CD14-positive monocyte (primary cell): ENCODE results near the gene FIGN. TPM values are rescaled to one million over a fixed set of nuclear protein-coding genes. Genes with fewer than 3 reads are reported as not detected.

Source experiments
- DNase-seq, 3 donors: peaks; one replicate each; pipeline ENCODE4 v3.0.0-alpha.2; 2011 to 2022
- H2AFZ ChIP-seq: 2 replicates; pipeline ENCODE4 v1.6.0; 2012; ENCODE audit warnings: mild to moderate bottlenecking, low read depth, low read length, inconsistent platforms; ENCODE audit not compliant: insufficient read depth, poor library complexity, severe bottlenecking
- H3K27ac ChIP-seq, 2 donors: 1 replicate in 1 of 2; 2 replicates in 1 of 2; pipeline ENCODE4 v1.5.1; 2012 to 2013; ENCODE audit warnings: low read length in 2 of 2, control low read depth in 1 of 2, inconsistent platforms in 1 of 2, low read depth in 1 of 2, mild to moderate bottlenecking in 1 of 2
- H3K27me3 ChIP-seq, 2 donors: one replicate each; pipeline versions ENCODE4 v1.6.0 to v1.6.1; 2011 to 2013; ENCODE audit warnings: low read length in 2 of 2; ENCODE audit not compliant: control insufficient read depth in 2 of 2, insufficient read depth in 2 of 2
- H3K36me3 ChIP-seq, 2 donors: replicated peaks in 1 of 2; 1 replicate in 1 of 2; 2 replicates in 1 of 2; pipeline versions ENCODE4 v1.5.1 to v1.6.1; 2012 to 2013; ENCODE audit warnings: low read length in 2 of 2, control low read depth in 1 of 2, inconsistent platforms in 1 of 2, mild to moderate bottlenecking in 1 of 2; ENCODE audit not compliant: insufficient read depth in 2 of 2, control insufficient read depth in 1 of 2
- H3K4me1 ChIP-seq, 2 donors: 1 replicate in 1 of 2; 2 replicates in 1 of 2; pipeline versions ENCODE4 v1.5.1 to v1.6.1; 2012 to 2013; ENCODE audit warnings: low read length in 2 of 2, control low read depth in 1 of 2, inconsistent platforms in 1 of 2, mild to moderate bottlenecking in 1 of 2, moderate library complexity in 1 of 2; ENCODE audit not compliant: insufficient read depth in 2 of 2, control insufficient read depth in 1 of 2
- H3K4me2 ChIP-seq: replicated peaks from 2 replicates; pipeline ENCODE3; 2012; ENCODE audit warnings: low read length, moderate library complexity, mild to moderate bottlenecking; ENCODE audit not compliant: poor library complexity, severe bottlenecking; ENCODE audit errors: extremely low read depth
- H3K4me3 ChIP-seq, 3 experiments: fragments of 200-600 bp in 1 of 3; sonication (generic) in 1 of 3; replicated peaks in 1 of 3; 1 replicate in 2 of 3; 2 replicates in 1 of 3; pipeline ENCODE4 v1.5.1; 2011 to 2013; ENCODE audit warnings: low read length in 3 of 3, mild to moderate bottlenecking in 3 of 3, control low read depth in 2 of 3, low read depth in 2 of 3, inconsistent platforms in 1 of 3, moderate library complexity in 1 of 3
- H3K79me2 ChIP-seq: 2 replicates; pipeline ENCODE4 v1.6.0; 2012; ENCODE audit warnings: mild to moderate bottlenecking, control low read depth, inconsistent platforms, low read length, moderate library complexity; ENCODE audit not compliant: insufficient read depth
- H3K9ac ChIP-seq: 2 replicates; pipeline ENCODE4 v1.6.0; 2017; ENCODE audit warnings: low read length, mild to moderate bottlenecking; ENCODE audit not compliant: insufficient read depth, poor library complexity, severe bottlenecking
- H3K9me3 ChIP-seq, 2 donors: replicated peaks in 1 of 2; 1 replicate in 1 of 2; 2 replicates in 1 of 2; pipeline versions ENCODE4 v1.5.1 to v1.6.1; 2012 to 2013; ENCODE audit warnings: low read length in 2 of 2, control low read depth in 1 of 2; ENCODE audit not compliant: control insufficient read depth in 1 of 2, insufficient read depth in 1 of 2
- H4K20me1 ChIP-seq: 2 replicates; pipeline ENCODE4 v1.6.0; 2012; ENCODE audit warnings: mild to moderate bottlenecking, low read length, control low read depth, moderate library complexity; ENCODE audit not compliant: insufficient read depth
- H3K27ac Mint-ChIP-seq, 7 donors: one replicate each; pipeline ENCODE4 v1.8.0; 2020; ENCODE audit warnings: mild to moderate bottlenecking in 7 of 7, mixed read lengths in 7 of 7, moderate library complexity in 6 of 7, inconsistent platforms in 2 of 7
- H3K27me3 Mint-ChIP-seq, 3 donors: one replicate each; pipeline ENCODE4 v1.8.0; 2021 to 2022; ENCODE audit warnings: low read depth in 3 of 3, mild to moderate bottlenecking in 3 of 3, mixed read lengths in 3 of 3, moderate library complexity in 3 of 3, inconsistent platforms in 1 of 3
- H3K36me3 Mint-ChIP-seq, 2 donors: one replicate each; pipeline ENCODE4 v1.8.0; 2020; ENCODE audit warnings: mixed read lengths in 2 of 2, inconsistent platforms in 1 of 2, mild to moderate bottlenecking in 1 of 2
- H3K4me1 Mint-ChIP-seq: one replicate; pipeline ENCODE4 v1.8.0; 2020; ENCODE audit warnings: mild to moderate bottlenecking, mixed read lengths
- H3K4me3 Mint-ChIP-seq, 2 donors: one replicate each; pipeline ENCODE4 v1.8.0; 2020; ENCODE audit warnings: mild to moderate bottlenecking in 2 of 2, mixed read lengths in 2 of 2, moderate library complexity in 1 of 2
- H3K9me3 Mint-ChIP-seq, 7 donors: one replicate each; pipeline ENCODE4 v1.8.0; 2020 to 2022; ENCODE audit warnings: mixed read lengths in 7 of 7, mild to moderate bottlenecking in 6 of 7, moderate library complexity in 6 of 7, inconsistent platforms in 2 of 7
- CTCF ChIP-seq: fragments of 200-600 bp; IDR thresholded peaks from one replicate; pipeline ENCODE4 v1.8.0; 2022; ENCODE audit warnings: antibody characterized with exemption, mild to moderate bottlenecking
- WGBS: methylation state at CpG from one replicate; pipeline ENCODE4 v1.1.5; 2013; ENCODE audit warnings: missing lambda C conversion rate; ENCODE audit not compliant: insufficient coverage; 5-methylcytosine and 5-hydroxymethylcytosine counted together
- intact Hi-C, 2 donors: fragments of 100-400 bp; cut with micrococcal nuclease; formaldehyde crosslinking; loops; one replicate each; pipeline versions ENCODE4 v1.15.0 to v1.15.1; 2023
- polyA plus RNA-seq, 3 donors: library from polyadenylated mRNA; depleted of rRNA in 1 of 3; unstranded in 2 of 3; stranded (reverse) in 1 of 3; fragments of 300-500 nt in 2 of 3; fragments of >200 nt in 1 of 3; fragmentation: Illumina TruSeq in 2 of 3; gene quantifications; 1 replicate in 2 of 3; 2 replicates in 1 of 3; pipeline ENCODE4 v1.2.3, GENCODE V29; 2012 to 2021

Gene FIGN
- polyA plus RNA-seq, 3 donors, result not detected

GRCh38 chr2:163692081-163692480 is 43.7 kb downstream of the FIGN start:
- H4K20me1 ChIP-seq, result no peaks in the 10 kb centered on the region
- H3K36me3 ChIP-seq, result no peaks in the 10 kb centered on the region
- Mint-ChIP-seq H3K4me1 (no peaks in the 10 kb centered on the region), H3K36me3 (no peaks in the 10 kb centered on the region), H3K27ac (no peak overlapping the region), H3K27me3 (no peaks in the 10 kb centered on the region), H3K9me3 (peaks cover 0 to 6% (median 2%) of the 10 kb centered on the region in 7 donors), H3K4me3 (no peak overlapping the region)
- no peaks in the 10 kb centered on the region for H3K4me1 ChIP-seq
- intact Hi-C loops, result no loop called here
- H3K4me3 ChIP-seq, result no peak overlapping the region
- no peaks in the 10 kb centered on the region for H3K79me2 ChIP-seq
- no peak overlapping the region for H3K27ac ChIP-seq
- no peak overlapping the region for H3K9ac ChIP-seq
- H3K4me2 ChIP-seq, result no peak overlapping the region
- H3K9me3 ChIP-seq, result no peaks in the 10 kb centered on the region
- H3K27me3 ChIP-seq, result no peaks in the 10 kb centered on the region
- no peak overlapping the region for H2AFZ ChIP-seq
- TF ChIP-seq CTCF, result no peak
- DNase-seq, result no peak

GRCh38 chr2:163690896-163691295 is 44.9 kb downstream of the FIGN start:
- H2AFZ ChIP-seq, result no peak overlapping the region
- H3K27me3 ChIP-seq, result no peaks in the 10 kb centered on the region
- TF ChIP-seq CTCF, result no peak
- Mint-ChIP-seq H3K27ac (no peak overlapping the region), H3K36me3 (no peaks in the 10 kb centered on the region), H3K9me3 (peaks cover 0 to 6% (median 0%) of the 10 kb centered on the region in 7 donors), H3K4me3 (no peak overlapping the region), H3K27me3 (no peaks in the 10 kb centered on the region), H3K4me1 (no peaks in the 10 kb centered on the region)
- intact Hi-C loops, result no loop called here
- no peaks in the 10 kb centered on the region for H3K79me2 ChIP-seq
- H3K27ac ChIP-seq, result no peak overlapping the region
- no peak for DNase-seq
- H3K9me3 ChIP-seq, result no peaks in the 10 kb centered on the region
- no peak overlapping the region for H3K4me3 ChIP-seq
- no peak overlapping the region for H3K9ac ChIP-seq
- H4K20me1 ChIP-seq, result no peaks in the 10 kb centered on the region
- H3K36me3 ChIP-seq, result no peaks in the 10 kb centered on the region
- no peaks in the 10 kb centered on the region for H3K4me1 ChIP-seq
- H3K4me2 ChIP-seq, result no peak overlapping the region
- no CpG with 5 or more reads among the region's 2 CpGs for WGBS
